K562 (cell line): ENCODE results near the gene NT5C1A. TPM values are rescaled to one million over a fixed set of nuclear protein-coding genes. Genes with fewer than 3 reads are reported as not detected.

ENCODE experiments used
- DACH1 ChIP-seq: fragments of 450-650 bp; IDR thresholded peaks from 2 replicates; pipeline ENCODE4 v1.6.1; 2018; ENCODE audit not compliant: partially characterized antibody
- EHMT2 ChIP-seq: fragments of 450-650 bp; IDR thresholded peaks from 2 replicates; pipeline ENCODE4 v1.6.1; 2018; ENCODE audit warnings: antibody characterized with exemption
- ELF1 ChIP-seq: fragments of 200-800 bp; sonication (Bioruptor generic); IDR thresholded peaks from 2 replicates; pipeline ENCODE4 v1.6.1; 2016; ENCODE audit warnings: missing genetic modification characterization, missing compliant biosample characterization
- ETV6 ChIP-seq, 3 experiments: fragments of 150-350 bp in 1 of 3; sonication (generic) in 1 of 3; formaldehyde crosslinking in 1 of 3; IDR thresholded peaks; 2 replicates each; pipeline versions ENCODE4 v1.6.1 to v1.8.0; 2014 to 2022; ENCODE audit warnings: borderline replicate concordance in 2 of 3, low read depth in 2 of 3, antibody characterized with exemption in 1 of 3, low read length in 1 of 3, mild to moderate bottlenecking in 1 of 3, missing genetic modification reagents in 1 of 3
- NFE2L1 ChIP-seq: fragments of 450-650 bp; IDR thresholded peaks from 2 replicates; pipeline ENCODE4 v1.6.1; 2016; ENCODE audit warnings: missing genetic modification characterization, low read depth, mild to moderate bottlenecking, missing compliant biosample characterization, moderate library complexity, borderline replicate concordance
- PHTF2 ChIP-seq: fragments of 250-450 bp; sonication (Bioruptor Pico); IDR thresholded peaks from 2 replicates; pipeline ENCODE4 v1.5.0; 2021; ENCODE audit warnings: mild to moderate bottlenecking
- PURB ChIP-seq: sonication (generic); formaldehyde crosslinking; IDR thresholded peaks from 2 replicates; pipeline ENCODE4 v1.9.0; 2021; ENCODE audit warnings: low read depth, mild to moderate bottlenecking, missing genetic modification reagents
- RFX7 ChIP-seq: fragments of 250-450 bp; sonication (Bioruptor Pico); IDR thresholded peaks from 2 replicates; pipeline ENCODE4 v1.5.1; 2021; ENCODE audit warnings: mild to moderate bottlenecking
- XRCC5 ChIP-seq: fragments of 200-400 bp; formaldehyde crosslinking; IDR thresholded peaks from 2 replicates; pipeline ENCODE4 v1.6.1; 2017; ENCODE audit warnings: low read depth, mild to moderate bottlenecking, low read length
- ZNF134 ChIP-seq: fragments of 250-450 bp; sonication (Bioruptor Pico); conservative IDR thresholded peaks from 2 replicates; pipeline ENCODE4 v1.4.0; 2020
- ZNF140 ChIP-seq: fragments of 250-450 bp; sonication (Bioruptor Pico); IDR thresholded peaks from 2 replicates; pipeline ENCODE4 v1.8.0; 2021; ENCODE audit warnings: moderate library complexity, mild to moderate bottlenecking, inconsistent platforms
- ZNF668 ChIP-seq: fragments of 250-450 bp; sonication (Bioruptor Pico); IDR thresholded peaks from 2 replicates; pipeline ENCODE4 v1.8.0; 2022; ENCODE audit warnings: mild to moderate bottlenecking, inconsistent platforms
- polyA plus RNA-seq, 8 experiments: library from polyadenylated mRNA; depleted of rRNA in 4 of 8; stranded (reverse) in 5 of 8; unstranded in 3 of 8; fragments of >200 nt; fragmentation: Nextera tagmentation in 2 of 8; fragmentation: Illumina TruSeq in 1 of 8; extraction: Ambion mirVana in 2 of 8; extraction: Trizol in 1 of 8; gene quantifications; 2 replicates each; pipeline versions ENCODE4 v1.2.1 to v1.2.3, GENCODE V29; 2011 to 2014; ENCODE audit warnings: inconsistent platforms in 1 of 8, missing spikeins in 1 of 8
- total RNA-seq, 7 experiments: library from RNA; depleted of rRNA in 6 of 7; stranded (reverse); fragments of >200 nt in 6 of 7; fragmentation: Illumina TruSeq in 2 of 7; extraction: Trizol in 2 of 7; gene quantifications; 2 replicates each; pipeline versions ENCODE4 v1.2.1 to v1.2.3, GENCODE V29; 2011 to 2021; ENCODE audit warnings: low replicate concordance in 1 of 7
- TF ChIP-seq, protein P1 (sequence below), 3 experiments: IDR thresholded peaks in 2 of 3; conservative IDR thresholded peaks in 1 of 3; 2 replicates each; pipeline ENCODE4 v1.5.1; 2011 to 2012; ENCODE audit warnings: low read length in 3 of 3, mild to moderate bottlenecking in 3 of 3, control low read depth in 2 of 3, improper control_type of control experiment in 1 of 3, inconsistent platforms in 1 of 3, low read depth in 1 of 3, mixed read lengths in 1 of 3, moderate library complexity in 1 of 3; ENCODE audit not compliant: insufficient read depth in 2 of 3
- TF ChIP-seq, protein P2 (sequence below): fragments of 450-650 bp; IDR thresholded peaks from 2 replicates; pipeline ENCODE4 v1.6.1; 2016
- TF ChIP-seq, protein P3 (sequence below): fragments of 450-650 bp; IDR thresholded peaks from 2 replicates; pipeline ENCODE4 v1.6.1; 2017; ENCODE audit warnings: antibody characterized with exemption
- TF ChIP-seq, protein P4 (sequence below): sonication (generic); formaldehyde crosslinking; IDR thresholded peaks from 2 replicates; pipeline ENCODE4 v1.5.0; 2020; ENCODE audit warnings: missing genetic modification reagents
- TF ChIP-seq, protein P5 (sequence below): fragments of 150-350 bp; conservative IDR thresholded peaks from 2 replicates; pipeline ENCODE4 v1.6.1; 2014; ENCODE audit warnings: low read length
- TF ChIP-seq, protein P6 (sequence below): sonication (generic); IDR thresholded peaks from 2 replicates; pipeline ENCODE4 v1.6.1; 2016

The NT5C1A gene
- total and polyA plus RNA-seq, 9 of the 15 experiments (the other 6 are each of a cell fraction or from before 2014, with no cell fraction given): not detected

DNA sequence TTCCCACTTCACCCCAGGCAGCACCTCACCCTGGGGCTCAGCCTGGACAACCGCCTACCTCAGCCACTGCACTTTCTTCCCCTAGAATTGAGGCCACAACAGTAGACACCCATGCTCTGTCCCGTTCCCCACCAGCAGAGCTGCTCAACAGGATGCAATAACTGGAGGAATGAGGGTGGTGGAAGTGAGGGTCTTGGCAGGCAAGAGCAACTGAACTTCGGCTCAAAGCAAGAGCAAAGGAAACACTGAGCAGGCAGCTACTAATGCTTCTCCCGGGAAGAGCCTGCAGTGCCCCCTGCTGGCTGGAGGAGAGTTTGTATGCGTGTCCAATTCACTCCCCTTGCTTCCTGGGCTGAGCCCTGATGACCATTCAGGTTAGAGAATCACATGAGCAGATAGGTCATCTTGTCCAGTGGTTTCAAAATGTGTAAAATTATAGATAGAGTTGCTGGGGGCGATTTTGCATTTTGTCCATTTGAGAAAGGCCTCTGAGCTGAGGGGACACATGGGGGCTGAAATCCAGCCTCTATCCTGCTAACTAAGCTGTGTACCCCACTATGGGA, 13.9 kb downstream of the NT5C1A start (continued):
- TF ChIP-seq ZNF668 (CRISPR knock-in tag): no peak
- no peak for TF ChIP-seq PHTF2
- TF ChIP-seq, protein P1, sequence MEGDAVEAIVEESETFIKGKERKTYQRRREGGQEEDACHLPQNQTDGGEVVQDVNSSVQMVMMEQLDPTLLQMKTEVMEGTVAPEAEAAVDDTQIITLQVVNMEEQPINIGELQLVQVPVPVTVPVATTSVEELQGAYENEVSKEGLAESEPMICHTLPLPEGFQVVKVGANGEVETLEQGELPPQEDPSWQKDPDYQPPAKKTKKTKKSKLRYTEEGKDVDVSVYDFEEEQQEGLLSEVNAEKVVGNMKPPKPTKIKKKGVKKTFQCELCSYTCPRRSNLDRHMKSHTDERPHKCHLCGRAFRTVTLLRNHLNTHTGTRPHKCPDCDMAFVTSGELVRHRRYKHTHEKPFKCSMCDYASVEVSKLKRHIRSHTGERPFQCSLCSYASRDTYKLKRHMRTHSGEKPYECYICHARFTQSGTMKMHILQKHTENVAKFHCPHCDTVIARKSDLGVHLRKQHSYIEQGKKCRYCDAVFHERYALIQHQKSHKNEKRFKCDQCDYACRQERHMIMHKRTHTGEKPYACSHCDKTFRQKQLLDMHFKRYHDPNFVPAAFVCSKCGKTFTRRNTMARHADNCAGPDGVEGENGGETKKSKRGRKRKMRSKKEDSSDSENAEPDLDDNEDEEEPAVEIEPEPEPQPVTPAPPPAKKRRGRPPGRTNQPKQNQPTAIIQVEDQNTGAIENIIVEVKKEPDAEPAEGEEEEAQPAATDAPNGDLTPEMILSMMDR (IDR thresholded peaks at IDR 0.05 in 2 of 3, conservative IDR thresholded peaks at IDR 0.05 in 1 of 3; ENCODE audit: insufficient read depth in 2 of 3, low read depth in 1 of 3, low read length in 3 of 3): peak; percentile 84 to 99 (median 97)
- TF ChIP-seq ELF1 (tag): no peak
- TF ChIP-seq XRCC5: peak; percentile 84; the same call in 1 of the 2 replicates
- TF ChIP-seq, protein P2, sequence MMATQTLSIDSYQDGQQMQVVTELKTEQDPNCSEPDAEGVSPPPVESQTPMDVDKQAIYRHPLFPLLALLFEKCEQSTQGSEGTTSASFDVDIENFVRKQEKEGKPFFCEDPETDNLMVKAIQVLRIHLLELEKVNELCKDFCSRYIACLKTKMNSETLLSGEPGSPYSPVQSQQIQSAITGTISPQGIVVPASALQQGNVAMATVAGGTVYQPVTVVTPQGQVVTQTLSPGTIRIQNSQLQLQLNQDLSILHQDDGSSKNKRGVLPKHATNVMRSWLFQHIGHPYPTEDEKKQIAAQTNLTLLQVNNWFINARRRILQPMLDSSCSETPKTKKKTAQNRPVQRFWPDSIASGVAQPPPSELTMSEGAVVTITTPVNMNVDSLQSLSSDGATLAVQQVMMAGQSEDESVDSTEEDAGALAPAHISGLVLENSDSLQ: no peak
- TF ChIP-seq, protein P3, sequence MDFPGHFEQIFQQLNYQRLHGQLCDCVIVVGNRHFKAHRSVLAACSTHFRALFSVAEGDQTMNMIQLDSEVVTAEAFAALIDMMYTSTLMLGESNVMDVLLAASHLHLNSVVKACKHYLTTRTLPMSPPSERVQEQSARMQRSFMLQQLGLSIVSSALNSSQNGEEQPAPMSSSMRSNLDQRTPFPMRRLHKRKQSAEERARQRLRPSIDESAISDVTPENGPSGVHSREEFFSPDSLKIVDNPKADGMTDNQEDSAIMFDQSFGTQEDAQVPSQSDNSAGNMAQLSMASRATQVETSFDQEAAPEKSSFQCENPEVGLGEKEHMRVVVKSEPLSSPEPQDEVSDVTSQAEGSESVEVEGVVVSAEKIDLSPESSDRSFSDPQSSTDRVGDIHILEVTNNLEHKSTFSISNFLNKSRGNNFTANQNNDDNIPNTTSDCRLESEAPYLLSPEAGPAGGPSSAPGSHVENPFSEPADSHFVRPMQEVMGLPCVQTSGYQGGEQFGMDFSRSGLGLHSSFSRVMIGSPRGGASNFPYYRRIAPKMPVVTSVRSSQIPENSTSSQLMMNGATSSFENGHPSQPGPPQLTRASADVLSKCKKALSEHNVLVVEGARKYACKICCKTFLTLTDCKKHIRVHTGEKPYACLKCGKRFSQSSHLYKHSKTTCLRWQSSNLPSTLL: no peak
- no peak for TF ChIP-seq PURB (CRISPR knock-in tag)
- TF ChIP-seq, protein P4, sequence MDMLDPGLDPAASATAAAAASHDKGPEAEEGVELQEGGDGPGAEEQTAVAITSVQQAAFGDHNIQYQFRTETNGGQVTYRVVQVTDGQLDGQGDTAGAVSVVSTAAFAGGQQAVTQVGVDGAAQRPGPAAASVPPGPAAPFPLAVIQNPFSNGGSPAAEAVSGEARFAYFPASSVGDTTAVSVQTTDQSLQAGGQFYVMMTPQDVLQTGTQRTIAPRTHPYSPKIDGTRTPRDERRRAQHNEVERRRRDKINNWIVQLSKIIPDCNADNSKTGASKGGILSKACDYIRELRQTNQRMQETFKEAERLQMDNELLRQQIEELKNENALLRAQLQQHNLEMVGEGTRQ (CRISPR knock-in tag): no peak
- TF ChIP-seq RFX7 (CRISPR knock-in tag): no peak
- TF ChIP-seq ZNF134 (CRISPR knock-in tag): no peak
- TF ChIP-seq ZNF140 (CRISPR knock-in tag): no peak
- TF ChIP-seq, protein P5, sequence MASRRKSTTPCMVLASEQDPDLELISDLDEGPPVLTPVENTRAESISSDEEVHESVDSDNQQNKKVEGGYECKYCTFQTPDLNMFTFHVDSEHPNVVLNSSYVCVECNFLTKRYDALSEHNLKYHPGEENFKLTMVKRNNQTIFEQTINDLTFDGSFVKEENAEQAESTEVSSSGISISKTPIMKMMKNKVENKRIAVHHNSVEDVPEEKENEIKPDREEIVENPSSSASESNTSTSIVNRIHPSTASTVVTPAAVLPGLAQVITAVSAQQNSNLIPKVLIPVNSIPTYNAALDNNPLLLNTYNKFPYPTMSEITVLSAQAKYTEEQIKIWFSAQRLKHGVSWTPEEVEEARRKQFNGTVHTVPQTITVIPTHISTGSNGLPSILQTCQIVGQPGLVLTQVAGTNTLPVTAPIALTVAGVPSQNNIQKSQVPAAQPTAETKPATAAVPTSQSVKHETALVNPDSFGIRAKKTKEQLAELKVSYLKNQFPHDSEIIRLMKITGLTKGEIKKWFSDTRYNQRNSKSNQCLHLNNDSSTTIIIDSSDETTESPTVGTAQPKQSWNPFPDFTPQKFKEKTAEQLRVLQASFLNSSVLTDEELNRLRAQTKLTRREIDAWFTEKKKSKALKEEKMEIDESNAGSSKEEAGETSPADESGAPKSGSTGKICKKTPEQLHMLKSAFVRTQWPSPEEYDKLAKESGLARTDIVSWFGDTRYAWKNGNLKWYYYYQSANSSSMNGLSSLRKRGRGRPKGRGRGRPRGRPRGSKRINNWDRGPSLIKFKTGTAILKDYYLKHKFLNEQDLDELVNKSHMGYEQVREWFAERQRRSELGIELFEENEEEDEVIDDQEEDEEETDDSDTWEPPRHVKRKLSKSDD: peak; percentile 59; the same call in 1 of the 2 replicates
- TF ChIP-seq NFE2L1 (tag): no peak
- no peak for TF ChIP-seq ETV6 (IDR thresholded peaks at IDR 0.05; ENCODE audit: borderline replicate concordance in 1 of 2, low read depth in 2 of 2, low read length in 1 of 2)
- no peak for TF ChIP-seq ETV6 (CRISPR knock-in tag; IDR thresholded peaks at IDR 0.05; ENCODE audit: borderline replicate concordance)
- no peak for TF ChIP-seq DACH1
- TF ChIP-seq, protein P6, sequence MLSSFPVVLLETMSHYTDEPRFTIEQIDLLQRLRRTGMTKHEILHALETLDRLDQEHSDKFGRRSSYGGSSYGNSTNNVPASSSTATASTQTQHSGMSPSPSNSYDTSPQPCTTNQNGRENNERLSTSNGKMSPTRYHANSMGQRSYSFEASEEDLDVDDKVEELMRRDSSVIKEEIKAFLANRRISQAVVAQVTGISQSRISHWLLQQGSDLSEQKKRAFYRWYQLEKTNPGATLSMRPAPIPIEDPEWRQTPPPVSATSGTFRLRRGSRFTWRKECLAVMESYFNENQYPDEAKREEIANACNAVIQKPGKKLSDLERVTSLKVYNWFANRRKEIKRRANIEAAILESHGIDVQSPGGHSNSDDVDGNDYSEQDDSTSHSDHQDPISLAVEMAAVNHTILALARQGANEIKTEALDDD: no peak
- TF ChIP-seq EHMT2: peak; percentile 66; the same call in 1 of the 2 replicates
